H1 (cell line): Measurements from ENCODE around the gene ALDH1A3. TPM values are rescaled to one million over a fixed set of nuclear protein-coding genes. Genes with fewer than 3 reads are reported as not detected.

Source experiments
- CTCF ChIA-PET: fragments of 300-600 bp; sonication (Branson Sonifier 250); formaldehyde crosslinking; loops from one replicate; lab custom pipeline; 2021; ENCODE audit not compliant: partially characterized antibody; lab: Charles Lee
- POLR2A ChIA-PET: fragments of 300-600 bp; sonication (Branson Sonifier 250); formaldehyde crosslinking; loops from one replicate; lab custom pipeline; 2021; ENCODE audit warnings: inconsistent platforms; ENCODE audit not compliant: partially characterized antibody; lab: Charles Lee
- DNase-seq, 2 experiments: peaks; one replicate each; pipeline versions ENCODE4 v3.0.0 to v3.0.0-alpha.2; 2010 to 2022; ENCODE audit warnings: low spot score in 2 of 2, low read depth in 1 of 2, mixed read lengths in 1 of 2
- FAIRE-seq: peaks from 2 replicates; lab custom pipeline; 2011; peaks lifted over from hg19 to GRCh38; lab: Jason Lieb, UNC
- H2AFZ ChIP-seq: 2 replicates; pipeline ENCODE4 v1.8.1; 2012; ENCODE audit warnings: low read length, inconsistent platforms
- H2AK5ac ChIP-seq: 2 replicates; pipeline ENCODE4 v1.6.1; 2013; ENCODE audit warnings: low read depth, low read length
- H2BK120ac ChIP-seq: replicated peaks from 2 replicates; pipeline ENCODE3; 2013; ENCODE audit warnings: low read depth, low read length, inconsistent platforms
- H2BK12ac ChIP-seq: 2 replicates; pipeline ENCODE4 v1.6.1; 2013; ENCODE audit warnings: low read depth, low read length
- H2BK15ac ChIP-seq: 2 replicates; pipeline ENCODE4 v1.6.1; 2013; ENCODE audit warnings: low read length
- H2BK20ac ChIP-seq: 2 replicates; pipeline ENCODE4 v1.6.1; 2013; ENCODE audit warnings: low read length
- H2BK5ac ChIP-seq: 2 replicates; pipeline ENCODE4 v1.6.1; 2013; ENCODE audit warnings: low read depth, low read length
- H3K14ac ChIP-seq: 2 replicates; pipeline ENCODE4 v1.6.1; 2013; ENCODE audit warnings: inconsistent platforms; ENCODE audit not compliant: insufficient read length
- H3K18ac ChIP-seq: 2 replicates; pipeline ENCODE4 v1.6.1; 2013; ENCODE audit warnings: low read length; ENCODE audit errors: extremely low read depth
- H3K23ac ChIP-seq: 2 replicates; pipeline ENCODE4 v1.6.1; 2013; ENCODE audit warnings: inconsistent platforms; ENCODE audit not compliant: insufficient read length
- H3K23me2 ChIP-seq: 2 replicates; pipeline ENCODE4 v1.6.1; 2013; ENCODE audit warnings: low read depth, low read length
- H3K27ac ChIP-seq: 2 replicates; pipeline ENCODE4 v1.6.1; 2011; ENCODE audit warnings: low read depth, low read length, inconsistent platforms
- H3K27me3 ChIP-seq, 4 experiments: replicated peaks in 1 of 4; 1 replicate in 1 of 4; 2 replicates in 3 of 4; pipeline versions ENCODE4 v1.6.1 to v1.8.1; 2011 to 2013; ENCODE audit warnings: low read length in 3 of 4, mild to moderate bottlenecking in 3 of 4, inconsistent platforms in 2 of 4, mixed read lengths in 2 of 4, moderate library complexity in 1 of 4; ENCODE audit not compliant: control insufficient read depth in 3 of 4, insufficient read depth in 3 of 4; ENCODE audit errors: extremely low read depth in 1 of 4
- H3K36me3 ChIP-seq, 4 experiments: 2 replicates each; pipeline versions ENCODE4 v1.6.1 to v1.8.1; 2011 to 2013; ENCODE audit warnings: mild to moderate bottlenecking in 4 of 4, low read length in 3 of 4, moderate library complexity in 2 of 4, control low read depth in 1 of 4, inconsistent platforms in 1 of 4; ENCODE audit not compliant: insufficient read depth in 4 of 4, control insufficient read depth in 2 of 4
- H3K4ac ChIP-seq: replicated peaks from 2 replicates; pipeline ENCODE3; 2013; ENCODE audit warnings: low read length, low read depth, mixed read lengths, inconsistent platforms; ENCODE audit not compliant: insufficient read length
- H3K4me1 ChIP-seq, 4 experiments: replicated peaks in 1 of 4; 1 replicate in 1 of 4; 2 replicates in 3 of 4; pipeline versions ENCODE4 v1.6.1 to v1.8.1; 2011 to 2013; ENCODE audit warnings: low read length in 3 of 4, inconsistent platforms in 2 of 4, mixed read lengths in 1 of 4; ENCODE audit not compliant: insufficient read depth in 4 of 4, control insufficient read depth in 3 of 4
- H3K4me2 ChIP-seq, 2 experiments: 2 replicates each; pipeline versions ENCODE4 v1.6.1 to v1.8.1; 2011 to 2013; ENCODE audit warnings: low read depth in 2 of 2, low read length in 2 of 2, control low read depth in 1 of 2, inconsistent platforms in 1 of 2, mild to moderate bottlenecking in 1 of 2; ENCODE audit not compliant: insufficient read depth in 1 of 2
- H3K4me3 ChIP-seq, 4 experiments: fragments of 200-600, 300-600 bp in 1 of 4; sonication (generic), shearing (Covaris generic), sonication (Bioruptor Twin) in 1 of 4; 2 replicates each; pipeline versions ENCODE4 v1.5.1 to v1.8.1; 2011 to 2016; ENCODE audit warnings: low read length in 4 of 4, low read depth in 3 of 4, control low read depth in 2 of 4, inconsistent platforms in 2 of 4, mild to moderate bottlenecking in 2 of 4, mixed read lengths in 1 of 4, moderate library complexity in 1 of 4; ENCODE audit not compliant: insufficient read depth in 2 of 4; ENCODE audit errors: extremely low read depth in 1 of 4
- H3K56ac ChIP-seq: replicated peaks from 2 replicates; pipeline ENCODE3; 2013; ENCODE audit warnings: low read depth, mild to moderate bottlenecking, mixed read lengths, low read length, inconsistent platforms; ENCODE audit not compliant: insufficient read length
- H3K79me1 ChIP-seq: 2 replicates; pipeline ENCODE4 v1.6.1; 2013; ENCODE audit warnings: low read depth, low read length, control low read depth
- H3K79me2 ChIP-seq, 2 experiments: 2 replicates each; pipeline versions ENCODE4 v1.6.1 to v1.8.1; 2012 to 2013; ENCODE audit warnings: low read length in 2 of 2, mild to moderate bottlenecking in 2 of 2, inconsistent platforms in 1 of 2; ENCODE audit not compliant: insufficient read depth in 2 of 2, control insufficient read depth in 1 of 2
- H3K9ac ChIP-seq, 4 experiments: replicated peaks in 1 of 4; 1 replicate in 1 of 4; 2 replicates in 3 of 4; pipeline versions ENCODE4 v1.6.1 to v1.8.1; 2011 to 2013; ENCODE audit warnings: low read depth in 3 of 4, low read length in 3 of 4, control low read depth in 2 of 4, mild to moderate bottlenecking in 2 of 4, moderate library complexity in 2 of 4, inconsistent platforms in 1 of 4; ENCODE audit errors: extremely low read depth in 1 of 4
- H3K9me3 ChIP-seq, 2 experiments: 2 replicates each; pipeline versions ENCODE4 v1.6.1 to v1.8.1; 2012 to 2013; ENCODE audit warnings: mild to moderate bottlenecking in 2 of 2, moderate library complexity in 2 of 2, control low read depth in 1 of 2, inconsistent platforms in 1 of 2, low read depth in 1 of 2, low read length in 1 of 2, mixed read lengths in 1 of 2; ENCODE audit not compliant: insufficient read depth in 2 of 2
- H4K20me1 ChIP-seq, 2 experiments: replicated peaks in 1 of 2; 2 replicates each; pipeline versions ENCODE3 to v1.8.1; 2011 to 2013; ENCODE audit warnings: inconsistent platforms in 2 of 2, low read length in 2 of 2, mild to moderate bottlenecking in 1 of 2; ENCODE audit not compliant: insufficient read depth in 2 of 2, control insufficient read depth in 1 of 2
- H4K5ac ChIP-seq: 2 replicates; pipeline ENCODE4 v1.6.1; 2013; ENCODE audit warnings: low read length, low read depth, mixed read lengths, inconsistent platforms; ENCODE audit not compliant: insufficient read length
- H4K8ac ChIP-seq: 2 replicates; pipeline ENCODE4 v1.8.0; 2013; ENCODE audit warnings: mild to moderate bottlenecking, moderate library complexity, low read length, inconsistent platforms; ENCODE audit not compliant: insufficient read depth; ENCODE audit errors: extremely low read depth
- H4K91ac ChIP-seq: replicated peaks from 2 replicates; pipeline ENCODE3; 2013; ENCODE audit warnings: low read length, mixed read lengths, inconsistent platforms; ENCODE audit not compliant: insufficient read length
- BRCA1 ChIP-seq: IDR thresholded peaks from 2 replicates; pipeline ENCODE4 v1.6.1; 2012; ENCODE audit warnings: low read depth, low read length, improper control_type of control experiment
- CBX5 ChIP-seq: fragments of 300-800, 300-1000 bp; sonication (generic); IDR thresholded peaks from 2 replicates; pipeline ENCODE4 v1.7.1; 2016; ENCODE audit warnings: antibody characterized with exemption, low read length, low read depth
- POLR2AphosphoS5 ChIP-seq: IDR thresholded peaks from 2 replicates; pipeline ENCODE4 v1.6.1; 2011; ENCODE audit warnings: low read depth, low read length
- SIX5 ChIP-seq: IDR thresholded peaks from 2 replicates; pipeline ENCODE4 v1.6.1; 2011; ENCODE audit warnings: mild to moderate bottlenecking, low read depth, low read length
- SRF ChIP-seq: IDR thresholded peaks from 2 replicates; pipeline ENCODE4 v1.6.1; 2011; ENCODE audit warnings: mild to moderate bottlenecking, low read depth, low read length, moderate library complexity
- ZNF274 ChIP-seq: IDR thresholded peaks from 2 replicates; pipeline ENCODE4 v1.7.0; 2012; ENCODE audit warnings: low read length, borderline replicate concordance; ENCODE audit errors: extremely low read depth
- WGBS, 2 experiments: shearing (Covaris generic) in 1 of 2; methylation state at CpG; one replicate each; pipeline versions ENCODE4 v1.1.6 to v1.1.7; 2013 to 2015; ENCODE audit warnings: low lambda C conversion rate in 2 of 2, mixed read lengths in 2 of 2, inconsistent platforms in 1 of 2, low coverage in 1 of 2, missing lambda C conversion rate in 1 of 2; ENCODE audit not compliant: insufficient replicate concordance in 2 of 2, insufficient coverage in 1 of 2, insufficient read length in 1 of 2; ENCODE audit errors: extremely low coverage in 1 of 2, missing lambda C conversion rate in 1 of 2; 5-methylcytosine and 5-hydroxymethylcytosine counted together
- polyA plus RNA-seq, 7 experiments: library from polyadenylated mRNA; depleted of rRNA in 3 of 7; stranded (reverse) in 5 of 7; unstranded in 2 of 7; fragments of >200 nt in 5 of 7; fragments of 200-250 nt in 2 of 7; gene quantifications; 1 replicate in 5 of 7; 2 replicates in 1 of 7; 4 replicates in 1 of 7; pipeline versions ENCODE4 v1.2.1 to v1.2.3, GENCODE V29; 2011 to 2013; ENCODE audit warnings: missing spikeins in 2 of 7, mixed read lengths in 2 of 7
- total RNA-seq: library from RNA; stranded (reverse); fragmentation: NEBNext Ultra II Directional; extraction: Animal tissue kit (Norgen Biotek cat#: 25700); gene quantifications from 2 replicates; pipeline ENCODE4 v1.2.1, GENCODE V29; 2021

The ALDH1A3 gene
- total and polyA plus RNA-seq, 2 of the 8 experiments (the other 6 are each of a cell fraction or from before 2014, with no cell fraction given) = 2.2 to 5.5 TPM

DNA sequence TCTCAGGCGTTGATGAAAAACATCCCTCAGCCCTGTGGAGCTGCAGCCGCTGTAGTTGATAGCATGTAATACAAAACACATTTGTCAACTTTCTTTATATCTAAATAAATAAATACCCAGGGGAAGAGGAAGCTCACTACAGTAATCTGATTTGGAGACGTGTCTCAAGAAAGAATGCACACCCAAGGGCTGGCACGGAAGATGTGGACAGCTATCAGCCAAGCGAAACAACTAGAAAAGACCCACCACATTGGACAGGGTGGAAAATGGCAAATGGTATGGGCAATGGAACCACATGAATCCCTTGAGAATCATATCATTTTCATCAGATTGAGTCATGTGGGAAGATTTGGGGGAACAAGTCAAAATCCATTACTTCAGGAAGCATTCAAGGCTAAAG, 43.1 kb upstream of the ALDH1A3 start:
- POLR2A ChIA-PET = no interaction called here
- H4K91ac ChIP-seq = no peak overlapping the region

More for the DNA sequence above, 43.1 kb upstream of the ALDH1A3 start:
- Histone ChIP-seq H3K4ac (no peak overlapping the region), H3K23ac (no peak overlapping the region), H2BK20ac (no peak overlapping the region), H3K14ac (no peak overlapping the region), H3K79me1 (no peaks in the 10 kb centered on the region), H2AFZ (no peak overlapping the region), H4K20me1 (no peaks in the 10 kb centered on the region), H3K4me2 (no peak overlapping the region), H3K4me1 (no peaks in the 10 kb centered on the region), H3K27ac (no peak overlapping the region), H3K9me3 (no peaks in the 10 kb centered on the region), H3K56ac (no peak overlapping the region), H3K27me3 (no peaks in the 10 kb centered on the region), H3K18ac (no peak overlapping the region), H3K23me2 (no peaks in the 10 kb centered on the region), H4K8ac (no peak overlapping the region), H2AK5ac (no peak overlapping the region), H2BK12ac (no peak overlapping the region), H2BK120ac (no peak overlapping the region), H2BK5ac (no peak overlapping the region), H3K36me3 (no peaks in the 10 kb centered on the region), H3K9ac (no peak overlapping the region), H4K5ac (no peak overlapping the region), H3K4me3 (no peak overlapping the region), H2BK15ac (no peak overlapping the region), H3K79me2 (no peaks in the 10 kb centered on the region)
- 96% methylated on average over 5 of the region's 5 CpGs; no CpG with 5 or more reads in 1 of the 2 experiments for WGBS, 2 experiments
- CTCF ChIA-PET = interaction anchor here (0.6 to 2.1 kb wide), 4 partner anchors 14 to 36 kb away, joined by 3 to 14 read pairs (median 4); no protein-coding TSS in a partner anchor
- DNase-seq = no peak
- no peak for FAIRE-seq
- no peak for TF ChIP-seq BRCA1
- TF ChIP-seq CBX5 = no peak
- no peak for TF ChIP-seq SRF
- no peak for TF ChIP-seq SIX5
- no peak for TF ChIP-seq ZNF274
- TF ChIP-seq POLR2AphosphoS5 = no peak
